MCF 10A (cell line): ENCODE results near the gene PRMT6. TPM values are rescaled to one million over a fixed set of nuclear protein-coding genes. Genes with fewer than 3 reads are reported as not detected.
"Not testable (repeated sequence)": the region's sequence is repeated elsewhere in the genome, so short reads cannot be mapped to it uniquely, and the experiment has no call there.

ENCODE experiments used
- BruUV-seq: library from RNA; stranded (reverse); fragments of 400-500 nt; replicated peaks from 2 replicates; lab custom pipeline; 2021; lab: Mats Ljungman, UMichigan
- CTCF ChIA-PET: fragments of 300-600 bp; sonication (Branson Sonifier 250); formaldehyde crosslinking; extraction: SDS; loops from one replicate; lab custom pipeline; 2021; ENCODE audit warnings: antibody characterized with exemption, inconsistent platforms; lab: Yijun Ruan, JAX
- POLR2A ChIA-PET: fragments of 300-600, 350-650 bp; sonication (Branson Sonifier 250); formaldehyde crosslinking; extraction: SDS; loops from one replicate; lab custom pipeline; 2020; ENCODE audit warnings: antibody characterized with exemption, inconsistent platforms; lab: Yijun Ruan, JAX
- DNase-seq: peaks from one replicate; pipeline ENCODE4 v3.0.0-alpha.2; 2018; ENCODE audit not compliant: unreplicated experiment
- H3K27ac Mint-ChIP-seq: one replicate; pipeline ENCODE4 v1.8.0; 2022; ENCODE audit warnings: mild to moderate bottlenecking, low read depth, mixed read lengths; ENCODE audit not compliant: unreplicated experiment
- H3K27me3 Mint-ChIP-seq: one replicate; pipeline ENCODE4 v1.8.0; 2022; ENCODE audit warnings: mixed read lengths; ENCODE audit not compliant: insufficient read depth, unreplicated experiment
- H3K36me3 Mint-ChIP-seq: one replicate; pipeline ENCODE4 v1.8.0; 2022; ENCODE audit warnings: mild to moderate bottlenecking, moderate library complexity, mixed read lengths; ENCODE audit not compliant: insufficient read depth, unreplicated experiment
- H3K4me1 Mint-ChIP-seq: one replicate; pipeline ENCODE4 v1.8.0; 2022; ENCODE audit warnings: mixed read lengths; ENCODE audit not compliant: insufficient read depth, unreplicated experiment
- H3K4me3 Mint-ChIP-seq: one replicate; pipeline ENCODE4 v1.8.0; 2022; ENCODE audit warnings: mild to moderate bottlenecking, moderate library complexity, mixed read lengths; ENCODE audit not compliant: unreplicated experiment
- H3K9me3 Mint-ChIP-seq: one replicate; pipeline ENCODE4 v1.8.0; 2022; ENCODE audit warnings: mixed read lengths; ENCODE audit not compliant: unreplicated experiment
- intact Hi-C: fragments of 100-400 bp; cut with micrococcal nuclease; formaldehyde crosslinking; loops from 2 replicates; pipeline ENCODE4 v1.14.1; 2022
- total RNA-seq: library from RNA; stranded (reverse); gene quantifications from 2 replicates; pipeline ENCODE4 v1.2.3, GENCODE V29; 2022
- TF ChIP-seq, protein P1 (sequence below): fragments of 200-600 bp; IDR thresholded peaks from one replicate; pipeline ENCODE4 v1.8.0; 2022; ENCODE audit warnings: antibody characterized with exemption, mild to moderate bottlenecking; ENCODE audit not compliant: unreplicated experiment

Gene PRMT6
- total RNA-seq, 1 experiment from 2014 or later, result 14.0 TPM

DNA sequence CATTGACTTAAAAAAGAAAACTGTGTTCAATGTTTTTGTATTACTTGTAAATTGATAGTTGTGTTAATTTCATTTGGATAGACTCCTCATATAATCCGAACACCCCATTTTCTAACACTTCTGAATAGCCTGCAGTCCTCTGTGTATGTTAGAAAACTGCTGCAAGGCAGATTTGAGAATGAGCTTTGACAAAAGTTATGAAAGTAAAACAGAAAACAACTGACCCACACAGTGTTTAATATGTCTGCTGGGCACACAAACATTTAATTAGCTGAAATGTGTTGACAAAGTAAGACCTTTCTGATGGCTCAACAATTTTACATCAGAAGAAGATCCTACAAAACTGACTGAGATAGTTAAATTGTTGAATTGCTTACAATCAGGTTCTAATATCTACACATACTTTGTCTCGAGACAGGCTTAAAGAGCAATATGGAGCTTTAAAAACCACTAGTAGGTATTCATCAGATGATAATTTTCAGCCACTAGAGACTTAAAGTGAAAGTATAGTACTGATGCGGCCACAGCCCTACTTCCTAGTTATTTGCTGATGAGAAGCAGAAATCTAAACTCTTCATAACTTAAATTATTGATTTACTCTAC, 40.0 kb upstream of the PRMT6 start:
- Mint-ChIP-seq H3K4me3 (no peak overlapping the region), H3K36me3 (no peaks in the 10 kb centered on the region), H3K9me3 (no peaks in the 10 kb centered on the region), H3K27me3 (no peaks in the 10 kb centered on the region), H3K4me1 (peaks cover 6% of the 10 kb centered on the region), H3K27ac (peak overlapping the region; percentile 62)
- POLR2A ChIA-PET, result interaction anchor here (0.9 to 1.4 kb wide), 2 partner anchors 8 to 40 kb away, joined by 3 read pairs; partner anchors contain the start of gene PRMT6
- no peak for DNase-seq
- CTCF ChIA-PET, result interaction anchor here (0.6 to 0.8 kb wide), 2 partner anchors 10 to 107 kb away, joined by 3 read pairs; no protein-coding TSS in a partner anchor
- intact Hi-C loops, result no loop called here
- BruUV-seq, result no TSS peak
- TF ChIP-seq, protein P1, sequence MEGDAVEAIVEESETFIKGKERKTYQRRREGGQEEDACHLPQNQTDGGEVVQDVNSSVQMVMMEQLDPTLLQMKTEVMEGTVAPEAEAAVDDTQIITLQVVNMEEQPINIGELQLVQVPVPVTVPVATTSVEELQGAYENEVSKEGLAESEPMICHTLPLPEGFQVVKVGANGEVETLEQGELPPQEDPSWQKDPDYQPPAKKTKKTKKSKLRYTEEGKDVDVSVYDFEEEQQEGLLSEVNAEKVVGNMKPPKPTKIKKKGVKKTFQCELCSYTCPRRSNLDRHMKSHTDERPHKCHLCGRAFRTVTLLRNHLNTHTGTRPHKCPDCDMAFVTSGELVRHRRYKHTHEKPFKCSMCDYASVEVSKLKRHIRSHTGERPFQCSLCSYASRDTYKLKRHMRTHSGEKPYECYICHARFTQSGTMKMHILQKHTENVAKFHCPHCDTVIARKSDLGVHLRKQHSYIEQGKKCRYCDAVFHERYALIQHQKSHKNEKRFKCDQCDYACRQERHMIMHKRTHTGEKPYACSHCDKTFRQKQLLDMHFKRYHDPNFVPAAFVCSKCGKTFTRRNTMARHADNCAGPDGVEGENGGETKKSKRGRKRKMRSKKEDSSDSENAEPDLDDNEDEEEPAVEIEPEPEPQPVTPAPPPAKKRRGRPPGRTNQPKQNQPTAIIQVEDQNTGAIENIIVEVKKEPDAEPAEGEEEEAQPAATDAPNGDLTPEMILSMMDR, result no peak

DNA sequence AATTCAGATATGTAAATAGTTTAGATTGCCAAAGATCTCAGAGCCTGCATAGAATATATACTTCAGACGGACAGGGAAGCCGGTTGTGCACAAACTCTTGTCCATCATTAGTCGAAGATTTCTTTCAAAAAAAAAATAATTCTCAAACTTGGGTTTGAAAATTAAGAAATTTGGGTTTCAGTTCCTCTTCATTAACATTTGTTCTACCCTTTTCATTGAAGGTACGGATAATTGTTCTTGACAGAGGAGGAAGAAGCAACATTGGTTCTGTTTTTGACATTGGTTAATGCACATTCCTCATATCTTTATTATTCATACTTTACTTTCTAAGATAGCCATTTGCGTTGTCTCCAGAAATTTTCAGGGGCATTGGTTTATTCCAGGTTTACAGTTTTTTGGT, 38.0 kb upstream of the PRMT6 start:
- Mint-ChIP-seq H3K27ac (no peak overlapping the region), H3K4me3 (no peak overlapping the region), H3K36me3 (no peaks in the 10 kb centered on the region), H3K9me3 (no peaks in the 10 kb centered on the region), H3K27me3 (no peaks in the 10 kb centered on the region), H3K4me1 (peaks cover 6% of the 10 kb centered on the region)
- ChIA-PET POLR2A (no interaction called here), CTCF (no interaction called here)
- intact Hi-C loops, result no loop called here
- no TSS peak for BruUV-seq
- DNase-seq, result no peak
- TF ChIP-seq, protein P1, result no peak

DNA sequence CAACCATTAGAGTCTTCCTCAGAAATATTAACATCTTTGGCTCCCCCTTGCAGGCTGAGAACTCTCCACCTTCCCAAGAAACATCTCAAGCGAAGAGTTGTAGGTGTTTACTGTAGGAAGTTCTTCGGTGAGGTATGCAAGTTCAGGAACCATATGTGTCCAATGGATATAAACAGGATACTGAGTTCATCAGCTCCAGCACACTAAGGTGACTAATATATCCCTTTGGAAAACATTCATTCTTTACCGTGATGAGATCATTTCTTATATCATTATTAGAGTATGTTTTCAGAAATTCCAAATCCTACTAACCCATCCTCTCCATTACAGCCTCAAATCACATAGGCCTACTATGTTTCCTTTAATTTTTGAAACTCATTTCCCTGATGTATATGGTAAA, 37.3 kb upstream of the PRMT6 start:
- no peak for DNase-seq
- ChIA-PET POLR2A (no interaction called here), CTCF (no interaction called here)
- H3K9me3 Mint-ChIP-seq, result no peaks in the 10 kb centered on the region
- no peak overlapping the region for H3K4me3 Mint-ChIP-seq
- TF ChIP-seq, protein P1, result no peak
- H3K36me3 Mint-ChIP-seq, result no peaks in the 10 kb centered on the region
- no TSS peak for BruUV-seq
- no peak overlapping the region for H3K27ac Mint-ChIP-seq
- peaks cover 6% of the 10 kb centered on the region for H3K4me1 Mint-ChIP-seq
- intact Hi-C loops, result no loop called here
- no peaks in the 10 kb centered on the region for H3K27me3 Mint-ChIP-seq

DNA sequence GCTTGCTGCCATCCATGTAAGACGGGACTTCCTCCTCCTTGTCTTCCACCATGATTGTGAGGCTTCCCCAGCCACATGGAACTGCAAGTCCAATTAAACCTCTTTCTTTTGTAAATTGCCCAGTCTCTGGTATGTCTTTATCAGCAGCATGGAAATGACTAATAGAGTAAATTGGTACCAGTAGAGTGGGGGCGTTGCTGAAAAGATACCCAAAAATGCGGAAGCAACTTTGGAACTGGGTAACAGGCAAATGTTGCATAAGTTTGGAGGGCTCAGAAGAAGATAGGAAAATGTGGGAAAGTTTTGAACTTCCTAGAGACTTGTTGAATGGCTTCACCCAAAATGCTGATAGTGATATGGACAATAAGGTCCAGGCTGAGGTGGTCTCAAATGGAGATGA, 17.6 kb upstream of the PRMT6 start:
- H3K27me3 Mint-ChIP-seq, BruUV-seq, intact Hi-C loops: not testable (repeated sequence)

DNA sequence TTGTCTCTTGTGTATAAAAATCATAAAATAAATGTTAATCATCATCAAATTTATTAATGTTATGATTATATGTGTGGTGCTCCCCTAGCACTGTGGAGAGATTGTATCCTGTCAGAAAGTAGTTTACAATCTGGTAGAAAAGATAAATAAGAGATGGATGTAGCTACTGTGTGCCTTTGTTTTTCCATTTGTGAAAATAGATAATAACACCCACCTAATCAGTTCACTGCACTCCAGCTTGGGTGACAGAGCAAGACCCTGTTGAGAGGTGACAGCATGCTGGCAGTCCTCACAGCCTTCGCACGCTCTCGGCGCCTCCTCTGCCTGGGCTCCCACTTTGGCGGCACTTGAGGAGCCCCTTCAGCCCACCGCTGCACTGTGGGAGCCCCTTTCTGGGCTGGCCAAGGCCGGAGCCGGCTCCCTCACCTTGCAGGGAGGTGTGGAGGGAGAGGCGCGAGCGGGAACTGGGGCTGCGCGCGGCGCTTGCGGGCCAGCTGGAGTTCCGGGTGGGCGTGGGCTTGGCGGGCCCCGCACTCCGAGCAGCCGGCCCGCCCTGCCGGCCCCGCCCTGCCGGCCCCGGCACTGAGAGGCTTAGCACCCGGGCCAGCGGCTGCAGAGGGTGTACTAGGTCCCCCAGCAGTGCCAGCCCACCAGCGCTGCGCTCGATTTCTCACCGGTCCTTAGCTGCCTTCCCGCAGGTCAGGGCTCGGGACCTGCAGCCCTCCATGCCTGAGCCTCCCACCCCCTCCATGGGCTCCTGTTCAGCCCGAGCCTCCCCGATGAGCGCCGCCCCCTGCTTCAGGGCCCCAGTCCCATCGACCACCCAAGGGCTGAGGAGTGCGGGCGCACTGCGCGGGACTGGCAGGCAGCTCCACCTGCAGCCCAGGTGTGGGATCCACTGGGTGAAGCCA, 11.9 kb upstream of the PRMT6 start:
- intact Hi-C loops, H3K9me3 Mint-ChIP-seq, H3K4me3 Mint-ChIP-seq, DNase-seq, H3K4me1 Mint-ChIP-seq, H3K27me3 Mint-ChIP-seq, BruUV-seq, H3K36me3 Mint-ChIP-seq, H3K27ac Mint-ChIP-seq: not testable (repeated sequence)
- ChIA-PET CTCF (interaction anchor here (0.6 to 1.8 kb wide), 2 partner anchors 12 to 369 kb away, joined by 3 to 4 read pairs; partner anchors contain the start of gene PRMT6), POLR2A (interaction anchor here (2.8 kb wide), 1 partner anchor 12 kb away, joined by 7 read pairs; the partner anchor contains the start of gene PRMT6)

More for the DNA sequence above, 17.6 kb upstream of the PRMT6 start:
- DNase-seq, H3K9me3 Mint-ChIP-seq, H3K27ac Mint-ChIP-seq, H3K4me1 Mint-ChIP-seq, H3K36me3 Mint-ChIP-seq, CTCF ChIA-PET, POLR2A ChIA-PET, H3K4me3 Mint-ChIP-seq: not testable (repeated sequence)
